Left ventricle myocardium inferior (tissue), 1 donor: ENCODE data around the gene FMN1. TPM values are rescaled to one million over a fixed set of nuclear protein-coding genes. Genes with fewer than 3 reads are reported as not detected.

ENCODE experiments used
- DNase-seq: peaks from one replicate; pipeline ENCODE4 v3.0.0-alpha.2; 2020
- H3K27ac ChIP-seq: fragments of 200-600 bp; replicated peaks from 2 replicates; pipeline ENCODE4 v1.8.0; 2021
- H3K27me3 ChIP-seq: fragments of 200-600 bp; 2 replicates; pipeline ENCODE4 v1.8.0; 2021; ENCODE audit warnings: low read depth
- H3K36me3 ChIP-seq: fragments of 200-600 bp; 2 replicates; pipeline ENCODE4 v1.8.0; 2021
- H3K4me1 ChIP-seq: fragments of 200-600 bp; 2 replicates; pipeline ENCODE4 v1.8.0; 2021
- H3K4me3 ChIP-seq: fragments of 200-600 bp; 2 replicates; pipeline ENCODE4 v1.8.0; 2021; ENCODE audit warnings: mild to moderate bottlenecking, moderate library complexity
- H3K9me3 ChIP-seq: fragments of 200-600 bp; replicated peaks from 2 replicates; pipeline ENCODE4 v1.8.0; 2021
- intact Hi-C: fragments of 100-400 bp; cut with micrococcal nuclease; formaldehyde crosslinking; loops from one replicate; pipeline ENCODE4 v1.11.0; 2022
- total RNA-seq: library from RNA; stranded (reverse); fragmentation: NEBNext Ultra II Directional; extraction: Animal tissue kit (Norgen Biotek cat#: 25700); gene quantifications from one replicate; pipeline ENCODE4 v1.2.1, GENCODE V29; 2021
- TF ChIP-seq, protein P1 (sequence below): fragments of 200-600 bp; IDR thresholded peaks from 2 replicates; pipeline ENCODE4 v1.8.0; 2021; ENCODE audit warnings: antibody characterized with exemption, mild to moderate bottlenecking, borderline replicate concordance
- donor health status: DM: no; HTN: yes; CAD: no; lungs with severe emphysema.

Gene FMN1
- total RNA-seq, 1 donor from 2014 or later: 4.5 TPM

DNA sequence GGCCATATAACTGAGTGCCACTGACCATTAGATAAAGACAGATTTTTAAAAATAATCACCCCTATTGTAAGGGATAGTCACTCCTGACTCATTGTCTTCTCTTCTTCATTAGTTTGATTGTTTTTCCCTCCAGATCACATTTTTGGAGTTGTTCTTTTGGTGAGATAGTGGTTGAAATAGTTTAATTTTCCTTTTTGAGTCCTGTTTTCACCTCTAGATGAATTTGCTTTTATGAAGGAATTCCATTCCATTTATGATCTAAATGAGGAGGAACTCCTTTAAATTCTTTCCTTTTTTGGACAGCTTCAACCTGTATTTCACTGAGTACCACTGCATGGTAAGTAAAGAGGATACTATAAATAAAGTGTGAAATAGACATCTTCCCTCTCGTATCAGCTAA, 364.3 kb downstream of the FMN1 start:
- Histone ChIP-seq H3K4me1 (no peaks in the 10 kb centered on the region), H3K27me3 (peaks cover 11% of the 10 kb centered on the region), H3K4me3 (no peak overlapping the region), H3K27ac (no peak overlapping the region), H3K9me3 (no peaks in the 10 kb centered on the region), H3K36me3 (no peaks in the 10 kb centered on the region)
- intact Hi-C loops: no loop called here
- no peak for DNase-seq
- TF ChIP-seq, protein P1, sequence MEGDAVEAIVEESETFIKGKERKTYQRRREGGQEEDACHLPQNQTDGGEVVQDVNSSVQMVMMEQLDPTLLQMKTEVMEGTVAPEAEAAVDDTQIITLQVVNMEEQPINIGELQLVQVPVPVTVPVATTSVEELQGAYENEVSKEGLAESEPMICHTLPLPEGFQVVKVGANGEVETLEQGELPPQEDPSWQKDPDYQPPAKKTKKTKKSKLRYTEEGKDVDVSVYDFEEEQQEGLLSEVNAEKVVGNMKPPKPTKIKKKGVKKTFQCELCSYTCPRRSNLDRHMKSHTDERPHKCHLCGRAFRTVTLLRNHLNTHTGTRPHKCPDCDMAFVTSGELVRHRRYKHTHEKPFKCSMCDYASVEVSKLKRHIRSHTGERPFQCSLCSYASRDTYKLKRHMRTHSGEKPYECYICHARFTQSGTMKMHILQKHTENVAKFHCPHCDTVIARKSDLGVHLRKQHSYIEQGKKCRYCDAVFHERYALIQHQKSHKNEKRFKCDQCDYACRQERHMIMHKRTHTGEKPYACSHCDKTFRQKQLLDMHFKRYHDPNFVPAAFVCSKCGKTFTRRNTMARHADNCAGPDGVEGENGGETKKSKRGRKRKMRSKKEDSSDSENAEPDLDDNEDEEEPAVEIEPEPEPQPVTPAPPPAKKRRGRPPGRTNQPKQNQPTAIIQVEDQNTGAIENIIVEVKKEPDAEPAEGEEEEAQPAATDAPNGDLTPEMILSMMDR: no peak

DNA sequence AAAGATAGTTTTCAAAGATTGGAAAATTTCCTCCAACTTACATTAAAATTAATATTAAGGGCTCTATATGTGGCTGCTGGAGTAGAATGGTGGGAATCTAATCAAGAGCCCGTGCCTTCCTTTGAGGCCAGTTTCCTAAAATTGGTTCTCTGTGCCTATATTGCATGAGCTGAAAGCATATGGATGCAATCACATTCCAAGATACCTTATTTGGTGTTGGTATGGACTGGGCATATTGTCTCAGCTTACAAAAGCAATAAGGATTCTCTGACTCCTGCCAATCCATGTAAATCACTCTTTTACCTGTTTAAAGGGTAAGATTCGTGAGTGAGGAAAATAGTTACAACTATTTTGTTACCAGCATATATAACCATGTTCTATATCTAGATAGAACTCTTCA, 365.1 kb downstream of the FMN1 start:
- no peaks in the 10 kb centered on the region for H3K36me3 ChIP-seq
- no peak overlapping the region for H3K27ac ChIP-seq
- intact Hi-C loops: no loop called here
- no peak overlapping the region for H3K4me3 ChIP-seq
- TF ChIP-seq, protein P1: no peak
- peaks cover 11% of the 10 kb centered on the region for H3K27me3 ChIP-seq
- no peaks in the 10 kb centered on the region for H3K4me1 ChIP-seq
- DNase-seq: no peak
- H3K9me3 ChIP-seq: no peaks in the 10 kb centered on the region

DNA sequence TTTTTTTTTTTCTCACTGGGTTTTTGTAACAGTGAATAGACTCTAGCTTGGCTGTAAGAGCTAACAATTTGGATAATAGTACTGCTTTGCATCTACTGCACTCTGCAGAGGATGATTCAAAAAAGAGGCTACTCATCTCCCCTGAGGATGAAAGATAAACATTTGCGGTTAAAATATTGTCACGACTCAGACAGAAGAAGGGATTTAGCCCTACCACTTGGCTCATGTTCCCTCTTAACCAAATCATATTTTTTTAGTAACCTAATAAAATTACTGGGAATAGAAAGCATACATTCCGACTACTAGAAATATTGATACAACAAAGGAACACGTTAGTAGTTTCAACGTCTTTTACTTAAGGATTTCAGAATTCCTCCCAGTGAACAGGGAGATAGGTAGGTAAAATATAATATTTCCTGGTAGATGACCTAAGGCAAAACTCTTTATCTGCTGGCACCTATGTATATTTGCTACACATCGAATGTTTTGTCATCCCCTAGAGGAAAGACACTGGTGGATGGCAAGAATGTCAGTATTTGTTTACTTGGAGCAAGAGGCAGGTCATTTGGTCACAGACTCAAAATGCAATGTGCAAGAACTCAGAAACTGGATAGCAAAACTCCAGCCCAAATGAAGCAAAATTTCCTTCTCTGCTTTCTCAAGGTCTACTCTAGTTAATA, 365.9 kb downstream of the FMN1 start:
- DNase-seq: no peak
- TF ChIP-seq, protein P1: no peak
- intact Hi-C loops: no loop called here
- Histone ChIP-seq H3K4me1 (no peaks in the 10 kb centered on the region), H3K4me3 (no peak overlapping the region), H3K27ac (no peak overlapping the region), H3K9me3 (no peaks in the 10 kb centered on the region), H3K27me3 (peaks cover 16% of the 10 kb centered on the region), H3K36me3 (no peaks in the 10 kb centered on the region)

DNA sequence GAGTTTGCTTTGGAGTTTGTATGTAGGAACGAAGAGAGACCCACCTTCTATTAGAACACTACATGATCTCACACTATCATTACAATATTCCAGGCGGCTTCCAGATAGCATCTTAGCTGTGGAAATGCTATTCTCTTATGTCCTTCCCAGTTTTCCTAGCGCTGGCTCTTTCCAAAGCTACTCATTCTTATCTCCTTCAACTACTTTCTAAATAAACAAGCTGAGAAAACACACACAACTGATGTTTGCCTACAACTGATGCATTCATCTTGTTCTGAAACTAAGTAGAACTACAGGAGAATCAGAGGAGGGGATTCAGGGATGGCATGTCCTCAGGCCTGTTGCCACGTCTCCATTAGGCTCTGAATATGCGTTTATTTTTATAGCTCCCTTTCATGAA, 367.8 kb downstream of the FMN1 start:
- intact Hi-C loops: no loop called here
- DNase-seq: no peak
- Histone ChIP-seq H3K27me3 (peaks cover 11% of the 10 kb centered on the region), H3K36me3 (no peaks in the 10 kb centered on the region), H3K9me3 (no peaks in the 10 kb centered on the region), H3K27ac (no peak overlapping the region), H3K4me1 (no peaks in the 10 kb centered on the region), H3K4me3 (no peak overlapping the region)
- TF ChIP-seq, protein P1: no peak

DNA sequence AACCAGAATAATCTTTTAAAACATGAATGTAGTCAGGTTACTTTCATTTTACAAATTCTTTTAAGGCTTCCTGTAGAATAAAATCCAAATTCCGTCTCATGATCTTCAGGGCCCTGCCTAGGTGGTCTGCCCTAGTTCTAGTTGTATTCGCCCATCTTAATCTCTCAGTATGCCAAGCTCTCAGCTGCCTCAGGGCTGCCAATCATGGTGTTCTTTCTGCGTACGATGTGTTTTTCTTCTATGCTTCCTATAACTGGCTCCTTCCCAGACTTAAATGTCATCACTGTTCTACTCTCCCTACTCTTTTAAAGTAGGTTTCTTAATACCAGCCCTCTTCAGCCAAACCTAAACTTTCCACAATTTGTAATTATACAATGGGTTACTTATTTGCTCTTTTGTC, 369.3 kb downstream of the FMN1 start:
- H3K4me3 ChIP-seq: no peak overlapping the region
- no peak for DNase-seq
- no peaks in the 10 kb centered on the region for H3K9me3 ChIP-seq
- peaks cover 13% of the 10 kb centered on the region for H3K27me3 ChIP-seq
- no peak overlapping the region for H3K27ac ChIP-seq
- no peaks in the 10 kb centered on the region for H3K36me3 ChIP-seq
- TF ChIP-seq, protein P1: no peak
- intact Hi-C loops: no loop called here
- H3K4me1 ChIP-seq: no peaks in the 10 kb centered on the region
